ENCODE measurements around the gene FXYD3. TPM values are rescaled to one million over a fixed set of nuclear protein-coding genes. Genes with fewer than 3 reads are reported as not detected.

FXYD3 gene
- total and polyA plus RNA-seq, 2 of the 13 experiments (the other 11 are each of a cell fraction or from before 2014, with no cell fraction given): 4.9 TPM; not detected in 1

GRCh38 chr19:35114353-35115176 is 1.1 kb upstream of the FXYD3 start (continued):
- TF ChIP-seq RAD21 (CRISPR knock-in tag; IDR thresholded peaks at IDR 0.05) (peak; percentile 69), ZNF740 (CRISPR knock-in tag; IDR thresholded peaks at IDR 0.05) (no peak), KDM2A (CRISPR knock-in tag; IDR thresholded peaks at IDR 0.05; ENCODE audit: borderline replicate concordance, low read depth) (no peak; the same call in 1 of the 2 replicates), PBX3 (CRISPR knock-in tag; IDR thresholded peaks at IDR 0.05; ENCODE audit: borderline replicate concordance) (no peak), SNAPC2 (CRISPR knock-in tag; IDR thresholded peaks at IDR 0.05) (no peak), HDAC2 (CRISPR knock-in tag; IDR thresholded peaks at IDR 0.05) (no peak), TCF7 (IDR thresholded peaks at IDR 0.05; ENCODE audit: low read depth) (no peak), CENPBD1 (CRISPR knock-in tag; IDR thresholded peaks at IDR 0.05; ENCODE audit: borderline replicate concordance, low read depth) (no peak), RXRB (CRISPR knock-in tag; IDR thresholded peaks at IDR 0.05; ENCODE audit: borderline replicate concordance) (peak; percentile 48; the same call in 1 of the 2 replicates), GABPA (IDR thresholded peaks at IDR 0.05; ENCODE audit: low read depth, low read length) (no peak), GABPA (CRISPR knock-in tag; IDR thresholded peaks at IDR 0.05; ENCODE audit: low read depth) (0 out of 2 replicates have a peak, but pooled peaks have one; percentile 34), ZNF576 (CRISPR knock-in tag; IDR thresholded peaks at IDR 0.05) (no peak), SNAPC5 (CRISPR knock-in tag; IDR thresholded peaks at IDR 0.05; ENCODE audit: borderline replicate concordance) (no peak), KDM3A (CRISPR knock-in tag; IDR thresholded peaks at IDR 0.05; ENCODE audit: low read depth) (no peak), ZFP37 (CRISPR knock-in tag; IDR thresholded peaks at IDR 0.05; ENCODE audit: borderline replicate concordance) (no peak), KAT2B (IDR thresholded peaks at IDR 0.05; ENCODE audit: borderline replicate concordance, low read depth, low read length) (no peak), BORCS8-MEF2B (CRISPR knock-in tag; IDR thresholded peaks at IDR 0.05) (no peak), ZNF460 (CRISPR knock-in tag; IDR thresholded peaks at IDR 0.05; ENCODE audit: borderline replicate concordance) (no peak), LRRFIP1 (CRISPR knock-in tag; conservative IDR thresholded peaks at IDR 0.05) (no peak), KDM6A (CRISPR knock-in tag; IDR thresholded peaks at IDR 0.05; ENCODE audit: low read depth) (no peak), POLR2AphosphoS5 (IDR thresholded peaks at IDR 0.05; ENCODE audit: low read depth, low read length) (no peak), MEF2D (CRISPR knock-in tag; IDR thresholded peaks at IDR 0.05) (peak; percentile 51; the same call in 1 of the 2 replicates)
